GM23248 (cell line): ENCODE results near the gene SEMA4D.

Experiments used
- EZH2 ChIP-seq: fragments of 200-600 bp; sonication (generic); IDR thresholded peaks from 2 replicates; pipeline ENCODE4 v1.6.1; 2018; ENCODE audit warnings: antibody characterized with exemption, mild to moderate bottlenecking; ENCODE audit not compliant: insufficient read depth, poor library complexity, severe bottlenecking
- EZH2phosphoT487 ChIP-seq: fragments of 200-600 bp; sonication (generic); IDR thresholded peaks from 2 replicates; pipeline ENCODE4 v1.6.1; 2018; ENCODE audit warnings: antibody characterized with exemption, moderate library complexity, mild to moderate bottlenecking, low read depth; ENCODE audit not compliant: insufficient read depth

DNA sequence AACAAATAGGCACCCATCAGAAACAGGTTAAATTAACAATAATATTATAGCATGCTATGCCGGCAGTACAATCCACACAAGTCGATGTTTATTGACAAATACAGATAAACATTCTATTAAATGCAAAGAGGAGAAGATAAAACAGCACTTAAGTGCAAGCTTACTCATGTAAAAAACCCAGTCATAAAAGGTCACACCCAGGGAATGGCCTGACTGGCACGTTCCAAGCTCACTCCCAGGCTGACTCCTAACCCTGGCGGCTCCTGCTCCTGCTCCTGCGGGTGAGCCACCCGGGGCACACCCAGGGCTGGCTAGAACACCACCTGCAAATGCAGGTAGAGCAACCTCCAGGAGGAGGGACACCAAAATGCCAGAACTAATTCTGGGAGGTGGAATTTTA is 66.9 kb downstream of the SEMA4D start:
- TF ChIP-seq EZH2 (no peak), EZH2phosphoT487 (no peak)
